Stimulated activated CD4-positive, alpha-beta T cell treated with anti-CD3 and anti-CD28 coated beads, TNF-alpha, amount 100 ng/mL, for 4 hours (primary cell): ENCODE results near the gene NPC1L1.
A peak's percentile ranks its signal among the peaks of the same experiment; 100 is the strongest.
"Not testable (repeated sequence)": the region's sequence is repeated elsewhere in the genome, so short reads cannot be mapped to it uniquely, and the experiment has no call there.

Experiments
- DNase-seq, 3 experiments: peaks; one replicate each; pipeline ENCODE4 v3.0.0-alpha.2; 2020; ENCODE audit warnings: low read depth in 3 of 3

The NPC1L1 gene

DNA sequence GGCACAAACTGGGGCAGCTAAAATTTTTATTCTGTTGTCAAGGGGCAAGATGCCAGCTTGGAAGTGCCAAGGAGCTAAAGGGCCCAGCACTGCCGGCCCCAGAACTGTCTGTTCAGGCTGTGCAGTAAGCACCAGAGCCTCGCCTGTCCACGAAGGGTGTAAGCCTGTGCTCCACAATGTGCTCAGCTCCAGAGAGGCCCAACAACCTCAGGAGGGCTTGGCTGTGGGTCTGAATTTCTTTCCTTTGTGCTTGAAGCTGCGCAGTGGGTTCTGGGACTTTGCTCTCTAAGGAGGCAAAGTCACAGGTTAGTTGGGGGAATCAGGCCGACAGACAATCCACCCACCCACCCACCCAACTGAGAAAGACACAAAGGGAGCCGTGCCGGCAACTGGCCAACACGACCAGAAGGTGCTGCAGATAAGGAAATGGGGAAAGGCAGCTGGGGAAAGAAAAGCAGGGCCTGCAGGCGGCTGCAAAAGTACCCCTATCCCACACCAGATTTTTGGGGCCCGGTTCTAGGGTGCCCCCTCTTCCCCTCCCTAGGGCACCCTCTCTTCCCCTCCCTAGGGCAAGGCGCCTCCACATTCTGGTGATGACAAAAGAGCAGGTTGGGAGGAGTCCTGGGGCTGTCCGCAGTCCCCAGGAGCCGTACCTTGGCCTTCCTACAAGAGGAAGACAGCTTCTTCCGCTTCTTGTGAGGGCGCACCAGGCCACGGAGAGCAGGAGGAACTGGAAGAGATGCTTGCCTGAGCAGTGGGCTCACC is 24.8 kb upstream of the NPC1L1 start:
- DNase-seq = no peak

DNA sequence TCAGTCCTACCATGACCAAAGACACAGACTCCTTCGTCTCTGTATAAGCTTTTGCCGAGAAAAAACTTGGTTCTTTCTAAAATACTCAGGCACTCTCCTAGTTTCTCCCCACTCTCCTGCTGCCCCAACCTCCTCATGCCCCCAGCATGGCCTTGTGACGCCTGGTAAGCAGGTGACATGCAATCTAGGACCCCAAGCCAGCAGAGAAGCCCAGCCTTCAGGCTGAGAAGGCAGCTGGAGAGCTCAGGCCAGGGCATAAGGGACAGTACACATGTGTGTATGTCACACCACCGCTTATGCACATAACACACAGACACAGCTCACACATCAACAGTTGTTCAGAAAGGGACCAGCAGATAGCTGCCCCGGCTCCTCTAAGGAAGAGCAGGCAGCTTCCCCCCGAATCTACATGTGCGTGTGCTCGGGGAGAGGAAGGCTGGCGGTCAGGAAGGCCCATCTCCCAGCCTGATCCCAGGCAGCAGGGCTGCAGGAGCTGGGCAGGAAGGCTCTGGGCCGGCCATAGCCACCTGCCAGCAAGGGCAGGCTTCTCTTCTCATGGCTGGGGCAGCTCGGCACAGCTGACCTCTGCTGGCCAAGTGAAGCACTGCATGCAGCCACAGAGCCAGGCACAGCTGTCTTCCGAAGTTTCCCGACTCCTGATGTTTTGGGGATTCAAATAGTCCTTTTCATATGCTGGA is 24.1 kb upstream of the NPC1L1 start:
- DNase-seq = peak; percentile 32 to 41 (median 38)

DNA sequence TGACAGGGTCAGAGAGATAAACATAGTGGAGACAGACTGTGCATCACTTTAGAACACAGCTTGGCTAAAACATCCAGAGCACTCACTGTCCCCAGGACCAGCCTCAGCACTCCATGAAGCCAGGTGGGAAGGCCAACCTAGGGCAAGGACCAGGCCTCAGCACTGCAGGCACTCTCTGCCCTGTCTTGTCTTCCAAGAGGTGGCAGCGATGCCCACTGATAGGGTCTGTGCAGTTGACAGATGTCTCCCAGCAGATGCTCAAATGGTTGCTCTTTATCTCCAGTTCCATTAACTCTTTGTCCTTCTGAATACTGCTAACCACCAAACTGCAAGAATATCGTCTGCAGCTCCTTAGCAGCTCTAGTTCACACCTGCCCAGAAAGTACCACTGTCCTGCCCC is 23.5 kb upstream of the NPC1L1 start:
- DNase-seq = no peak

DNA sequence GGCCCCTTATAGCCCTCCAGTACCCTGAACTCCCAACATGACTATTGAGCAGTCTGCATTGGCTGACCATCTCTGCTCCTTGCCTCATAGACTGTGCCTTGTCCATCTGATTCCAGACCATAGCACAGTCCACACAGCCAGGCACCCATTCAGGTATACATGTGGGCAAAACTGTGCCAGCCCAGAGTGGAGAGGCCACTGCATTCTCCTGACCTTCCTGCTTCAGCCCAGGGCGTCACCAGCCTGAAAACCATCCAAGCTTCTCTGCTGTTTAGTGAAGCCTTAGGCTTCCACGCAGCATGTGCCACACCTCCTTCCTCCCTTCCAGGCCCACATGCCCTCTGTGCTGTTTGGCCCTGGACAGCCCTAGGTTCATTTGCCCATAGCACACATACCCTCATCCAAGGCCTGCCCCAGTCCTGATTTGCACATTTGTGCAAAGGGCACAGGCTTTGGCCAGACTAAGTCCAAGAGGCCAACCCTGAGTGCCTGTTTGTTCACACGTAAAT is 22.1 kb upstream of the NPC1L1 start:
- no peak for DNase-seq

DNA sequence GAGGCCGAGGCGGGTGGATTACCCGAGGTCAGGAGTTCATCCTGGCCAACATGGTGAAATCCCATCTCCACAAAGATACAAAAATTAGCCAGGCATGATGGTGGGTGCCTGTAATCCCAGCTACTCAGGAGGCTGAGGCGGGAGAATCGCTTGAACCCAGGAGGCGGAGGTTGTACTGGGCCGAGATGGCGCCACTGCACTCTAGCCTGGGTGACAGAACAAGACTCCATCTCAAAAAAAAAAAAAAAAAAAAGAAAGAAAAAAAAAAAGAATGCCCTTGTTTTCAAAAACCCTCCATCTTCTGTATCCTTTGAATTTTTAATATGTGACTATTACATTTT is 21.5 kb upstream of the NPC1L1 start:
- not testable (repeated sequence) for DNase-seq

DNA sequence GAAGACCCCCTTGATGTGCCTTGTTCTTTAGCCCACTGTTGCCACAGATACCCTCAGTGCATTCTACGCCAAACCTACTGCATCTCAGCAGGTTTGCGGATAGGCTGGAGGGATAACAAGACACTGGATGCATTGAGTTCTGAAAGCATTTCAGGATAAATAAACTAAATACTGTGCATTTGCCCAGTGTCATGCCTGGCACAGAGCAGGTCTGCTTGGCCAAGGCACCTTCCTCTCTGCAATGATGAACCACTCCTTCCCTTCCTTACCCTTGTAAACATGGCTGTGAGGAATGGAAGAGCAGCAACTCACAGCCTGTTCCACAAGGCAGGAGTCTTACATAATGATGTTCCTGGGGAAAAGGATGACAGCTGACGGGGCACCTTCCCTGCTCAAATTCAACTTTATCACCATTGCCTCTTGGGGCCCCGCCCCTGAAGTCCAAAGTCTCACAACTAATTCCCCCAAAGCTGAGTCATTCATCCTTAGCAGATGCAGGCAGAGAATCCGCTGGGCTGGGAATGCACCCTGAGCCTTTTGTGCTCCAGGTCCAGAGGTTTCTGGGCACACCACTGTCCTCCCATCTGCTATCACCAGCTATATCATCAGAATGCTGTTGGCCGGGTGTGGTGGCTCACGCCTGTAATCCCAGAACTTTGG is 21.0 kb upstream of the NPC1L1 start:
- DNase-seq = no peak

DNA sequence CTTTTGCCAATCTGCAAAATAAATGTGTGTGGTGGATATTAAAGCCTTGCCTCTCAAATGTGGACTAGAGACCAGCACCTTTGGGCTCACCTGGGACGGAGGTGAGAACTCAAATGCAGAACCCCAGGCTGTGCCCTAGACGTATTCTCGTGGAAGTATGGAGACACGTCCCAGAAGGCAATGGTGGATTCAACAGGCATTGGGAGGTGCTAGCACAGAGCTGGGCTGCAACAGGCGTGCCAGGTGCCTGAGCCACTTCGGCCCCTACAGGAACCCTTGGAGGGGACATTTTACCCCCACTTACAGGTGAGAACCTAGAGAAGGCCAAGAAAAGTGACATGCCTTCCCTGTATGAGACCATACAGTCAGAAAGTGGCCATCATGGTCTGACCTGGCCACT is 20.4 kb upstream of the NPC1L1 start:
- no peak for DNase-seq

DNA sequence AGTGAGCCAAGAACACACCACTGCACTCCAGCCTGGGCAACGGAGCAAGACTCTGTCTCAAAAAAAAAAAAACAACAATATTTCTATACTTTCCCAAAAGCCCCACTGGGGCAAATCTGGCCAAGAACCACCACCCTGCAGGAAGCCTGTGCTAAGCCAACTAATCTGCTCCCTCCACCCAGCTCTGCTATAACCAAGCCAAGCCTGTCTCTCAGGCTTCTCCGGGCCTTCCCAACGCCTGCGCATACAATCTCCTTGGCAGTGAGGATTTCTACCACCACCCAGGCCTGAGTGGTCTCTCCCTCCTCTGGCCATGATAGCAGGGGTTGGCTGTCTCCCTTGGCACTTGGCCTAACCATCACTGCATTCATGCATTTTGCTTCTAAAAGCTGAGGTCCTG is 18.4 kb upstream of the NPC1L1 start:
- DNase-seq = no peak

DNA sequence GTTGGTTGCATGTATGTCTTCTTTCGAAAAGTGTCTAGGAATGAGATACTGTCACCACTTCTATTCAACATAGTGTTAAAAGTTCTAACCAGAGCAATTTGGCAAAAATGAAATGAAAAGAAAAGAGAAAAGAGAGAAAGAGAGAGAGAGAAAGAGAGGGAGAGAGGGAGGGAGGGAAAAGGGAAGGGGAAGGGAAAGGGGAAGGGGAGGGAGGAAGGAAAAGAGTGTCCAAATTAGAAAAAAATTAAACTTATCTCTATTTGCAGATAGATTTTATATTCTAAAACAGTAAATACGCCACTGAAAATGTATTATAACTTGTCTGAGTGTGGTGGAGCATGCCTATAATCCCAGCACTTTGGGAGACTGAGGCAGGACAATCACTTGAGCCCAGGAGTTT is 16.4 kb upstream of the NPC1L1 start:
- DNase-seq = no peak

DNA sequence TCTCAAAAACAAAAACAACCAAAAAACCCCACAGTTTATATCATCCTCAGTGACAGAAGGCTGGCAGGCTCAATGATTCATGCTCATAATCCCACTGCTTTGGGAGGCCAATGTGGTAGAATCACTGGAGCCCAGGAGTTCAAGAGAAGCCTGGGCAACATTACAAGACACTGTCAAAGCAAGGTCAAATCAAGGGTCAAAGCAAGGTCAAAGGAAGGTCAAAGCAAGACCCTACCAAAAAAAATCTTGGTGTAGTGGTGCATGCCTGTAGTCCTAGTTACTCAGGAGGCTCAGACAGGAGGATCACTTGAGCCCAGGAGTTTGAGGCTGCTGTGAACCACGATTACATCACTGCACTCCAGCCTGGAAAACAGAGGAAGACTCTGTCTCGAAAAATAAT is 14.2 kb upstream of the NPC1L1 start:
- no peak for DNase-seq

DNA sequence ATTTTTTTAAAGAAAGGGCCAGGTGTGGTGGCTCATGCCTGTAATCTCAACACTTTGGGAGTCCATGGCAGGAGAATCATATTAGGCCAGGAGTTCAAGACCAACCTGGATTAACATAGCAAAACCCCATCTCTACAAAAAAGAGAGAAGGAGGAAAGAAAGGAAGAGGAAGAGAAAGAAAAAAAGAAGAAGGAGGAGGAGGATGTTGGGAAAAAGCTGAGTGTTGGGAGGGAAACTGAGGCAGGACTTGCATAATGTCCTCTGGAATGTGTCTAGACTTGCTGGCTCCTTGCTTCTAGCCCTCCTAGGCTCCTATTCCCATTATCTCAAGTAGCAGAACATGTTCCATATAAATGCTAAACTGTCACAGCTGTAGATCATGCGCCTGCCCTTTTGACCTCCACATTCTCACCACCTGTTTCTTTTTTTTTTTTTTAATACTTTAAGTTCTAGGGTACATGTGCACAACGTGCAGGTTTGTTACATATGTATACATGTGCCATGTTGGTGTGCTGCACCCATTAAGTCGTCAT is 11.4 kb upstream of the NPC1L1 start:
- not testable (repeated sequence) for DNase-seq

DNA sequence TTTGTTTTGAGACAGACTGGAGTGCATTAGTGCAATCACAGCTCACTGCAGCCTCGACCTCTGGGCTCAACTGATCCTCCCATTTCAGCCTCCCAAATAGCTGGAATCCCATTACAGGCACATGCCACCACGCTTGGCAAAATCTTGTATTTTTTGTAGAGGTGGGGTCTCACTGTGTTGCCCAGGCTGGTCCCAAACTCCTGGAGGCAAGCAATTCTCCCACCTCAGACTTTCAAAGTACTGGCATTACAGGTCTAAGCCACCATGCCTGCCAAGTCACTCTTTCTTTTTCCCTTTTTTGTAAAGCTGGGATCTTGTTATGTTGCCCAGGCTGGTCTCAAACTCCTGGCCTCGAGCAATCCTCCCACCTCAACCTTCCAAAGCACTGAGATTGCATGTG is 8.3 kb upstream of the NPC1L1 start:
- no peak for DNase-seq

DNA sequence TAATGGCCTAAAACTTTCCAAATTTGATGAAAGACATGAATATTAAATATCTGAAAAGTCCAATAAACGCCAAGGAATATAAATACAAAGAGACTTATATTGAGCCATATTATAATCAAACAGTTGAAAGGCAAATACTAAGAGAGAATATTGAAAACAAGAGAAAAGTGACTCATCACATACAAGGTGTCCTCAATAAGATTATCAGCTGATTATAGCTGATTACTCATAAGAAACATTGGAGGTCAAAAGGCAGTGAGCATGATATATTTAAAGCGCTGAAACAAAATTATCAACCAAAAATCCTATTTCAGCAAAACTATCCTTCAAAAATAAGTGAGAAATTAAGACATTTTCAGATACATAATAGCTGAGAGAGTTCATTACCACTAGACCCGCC is 7.8 kb upstream of the NPC1L1 start:
- DNase-seq = no peak

DNA sequence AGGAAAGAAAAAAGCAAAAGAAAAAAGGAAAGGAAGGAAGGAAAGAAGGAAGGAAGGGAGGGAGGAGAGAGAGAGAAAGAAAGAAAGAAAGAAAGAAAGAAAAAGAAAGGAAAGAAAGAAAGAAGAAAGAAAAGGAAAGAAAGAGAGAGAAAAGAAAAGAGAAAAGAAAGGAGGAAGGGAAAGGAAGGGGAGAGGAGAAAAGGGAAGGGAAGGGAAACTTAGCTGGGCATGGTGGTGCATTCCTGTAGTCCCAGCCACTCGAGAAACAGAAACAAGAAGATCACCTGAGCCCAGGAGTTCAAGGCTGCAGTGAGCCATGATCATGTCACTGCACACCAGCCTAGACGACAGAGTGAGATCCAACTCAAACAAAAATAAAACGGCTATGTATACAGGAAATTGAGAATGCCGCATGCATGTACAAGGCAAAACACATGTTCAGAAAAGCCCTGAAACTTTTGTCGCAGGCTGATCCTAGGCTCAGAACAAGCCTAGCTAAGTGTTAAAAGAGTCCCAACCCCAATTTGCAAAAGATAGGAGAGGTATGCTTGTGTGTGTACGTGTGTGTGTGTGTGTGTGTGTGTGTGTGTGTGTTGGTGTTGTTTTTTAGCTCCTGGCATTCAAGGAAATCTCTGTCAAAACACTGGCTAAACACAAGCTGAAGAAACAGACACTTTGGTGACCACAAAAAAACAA is 6.6 kb upstream of the NPC1L1 start:
- no peak for DNase-seq

DNA sequence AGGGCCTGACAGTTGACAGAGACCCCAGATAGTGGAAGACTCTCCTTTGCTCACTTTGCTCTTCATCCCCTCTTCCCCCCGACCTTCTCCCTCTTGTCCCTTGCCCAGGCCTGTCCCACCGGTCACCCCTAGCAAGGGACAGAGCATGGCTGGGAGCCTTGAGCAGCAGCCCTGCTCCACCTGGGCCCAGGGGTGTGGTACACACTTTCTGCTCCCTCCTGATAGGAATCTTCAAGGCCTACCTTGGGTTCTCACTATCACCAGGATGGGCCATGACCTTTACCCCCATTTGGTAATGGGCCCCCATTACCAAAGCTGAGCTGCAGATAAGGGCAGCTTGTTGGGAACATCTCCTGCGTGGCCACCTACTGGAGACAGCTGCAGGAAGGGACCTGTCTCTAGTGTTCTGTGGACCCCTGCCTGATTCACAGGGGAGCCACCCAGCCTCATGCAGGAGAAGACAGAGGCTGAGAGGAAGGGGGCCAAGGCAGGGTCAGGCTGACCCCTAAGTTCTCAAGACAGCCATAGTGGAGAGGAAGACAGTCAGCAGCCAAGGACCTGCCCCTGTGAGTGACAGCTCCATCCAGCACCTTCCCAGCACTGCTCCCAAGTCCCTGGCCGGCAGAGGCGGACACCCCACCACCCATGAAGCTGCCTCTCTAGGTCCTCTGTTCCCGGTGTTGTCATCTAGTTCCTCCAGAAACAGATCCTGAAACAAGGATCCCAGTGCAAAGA is 913 bp upstream of the NPC1L1 start:
- no peak for DNase-seq

DNA sequence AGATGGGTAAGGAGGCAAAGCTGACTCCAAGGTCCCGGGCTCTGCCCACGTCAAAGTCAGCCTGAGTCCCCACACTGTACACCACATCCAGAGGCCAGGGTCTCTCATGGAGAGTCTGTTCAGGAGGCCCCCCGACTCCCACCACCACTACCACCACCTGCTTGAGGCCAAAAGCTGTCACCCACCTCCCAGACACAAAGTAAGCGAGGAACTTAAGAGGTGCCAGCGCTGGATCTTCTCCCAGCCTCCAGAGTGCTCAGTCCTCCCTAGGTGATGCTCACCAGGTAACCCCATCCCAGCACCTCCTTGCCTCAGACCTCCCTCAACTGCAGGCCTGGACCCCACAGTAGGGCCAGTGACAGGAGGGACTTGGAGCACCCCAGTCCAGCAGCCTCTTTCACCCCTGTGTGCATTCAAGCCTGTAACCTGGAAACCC is 520 bp downstream of the NPC1L1 start:
- no peak for DNase-seq

DNA sequence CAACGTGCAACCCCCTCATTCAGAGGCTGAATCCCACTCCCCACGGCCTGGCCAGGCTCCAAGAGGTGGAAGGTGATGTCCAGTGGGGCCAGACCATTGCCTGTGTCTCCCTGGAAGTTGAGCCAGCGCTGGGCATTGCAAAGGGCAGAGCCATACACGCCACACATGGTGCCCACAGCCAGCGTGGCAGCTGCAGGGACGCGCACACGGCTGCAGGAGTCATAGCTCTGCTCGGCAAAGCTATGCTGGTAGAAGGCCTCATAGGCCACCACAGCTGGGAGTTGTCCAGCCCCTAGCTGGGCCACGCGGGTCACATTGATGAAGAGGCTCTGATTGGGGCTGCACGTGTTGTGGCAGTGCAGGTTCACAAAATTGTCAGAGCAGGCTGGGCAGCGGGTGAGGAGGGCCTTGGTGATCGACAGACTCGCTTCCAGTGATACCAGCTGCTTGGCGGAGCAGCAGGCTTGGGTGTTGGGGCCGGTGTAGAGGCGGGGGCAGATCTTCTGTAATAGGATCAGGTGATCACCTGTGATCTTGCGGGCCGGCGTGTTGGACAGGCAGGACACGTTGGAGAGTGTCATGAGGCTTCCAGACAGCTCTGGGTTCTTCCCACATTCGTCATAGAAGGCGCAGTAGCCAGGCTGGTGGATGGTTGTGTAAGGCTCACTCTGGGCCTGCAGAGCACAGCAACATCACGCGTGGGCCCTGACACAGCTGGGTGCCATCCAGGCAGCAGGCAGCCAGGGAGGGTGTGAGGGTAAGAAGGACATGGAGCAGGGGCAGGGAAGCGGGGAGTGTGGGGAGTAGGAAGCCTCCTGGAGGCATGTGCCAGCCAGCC is 1.2 kb downstream of the NPC1L1 start:
- no peak for DNase-seq

DNA sequence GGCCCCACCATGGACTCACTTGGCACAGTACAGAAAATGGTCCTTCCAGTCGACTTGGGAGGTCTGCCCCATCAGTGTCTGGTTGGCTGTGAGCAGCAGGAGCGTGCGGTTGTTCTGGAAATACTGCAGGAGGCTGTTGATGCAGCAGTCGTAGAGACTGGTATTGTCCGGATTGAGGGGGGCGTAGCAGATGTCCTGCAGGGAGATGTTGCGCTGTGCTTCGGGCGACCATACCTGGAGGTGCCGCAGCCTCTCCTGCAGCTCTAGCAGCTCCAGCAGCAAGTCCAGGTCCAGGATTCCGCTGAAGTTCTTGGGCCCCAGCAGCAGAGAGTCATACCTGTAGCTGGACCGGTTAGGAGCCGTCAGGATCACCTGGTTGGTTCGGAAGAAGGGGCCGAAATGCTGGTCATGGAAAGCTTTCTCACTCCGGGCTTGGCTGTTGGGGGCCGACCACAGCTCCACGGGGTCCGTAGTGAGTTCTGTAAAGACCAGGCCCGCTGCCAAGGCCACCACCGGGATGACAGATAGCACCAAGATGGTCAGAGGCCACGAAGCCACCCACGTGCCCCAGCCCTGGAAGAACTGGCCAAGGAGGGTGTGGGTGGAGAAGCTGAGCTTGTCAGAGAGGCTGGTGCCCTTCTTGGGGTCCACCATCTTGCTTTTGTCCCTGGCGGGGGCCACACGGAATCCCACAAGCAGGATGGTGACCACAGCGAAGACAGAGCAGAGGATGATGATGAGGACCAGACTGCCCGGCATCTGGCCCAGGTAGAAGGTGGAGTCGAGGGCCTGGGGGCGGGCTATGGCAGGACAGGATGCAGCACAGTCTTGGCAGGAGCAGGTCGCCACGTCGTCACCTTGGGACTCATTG is 2.1 kb downstream of the NPC1L1 start:
- DNase-seq = no peak

DNA sequence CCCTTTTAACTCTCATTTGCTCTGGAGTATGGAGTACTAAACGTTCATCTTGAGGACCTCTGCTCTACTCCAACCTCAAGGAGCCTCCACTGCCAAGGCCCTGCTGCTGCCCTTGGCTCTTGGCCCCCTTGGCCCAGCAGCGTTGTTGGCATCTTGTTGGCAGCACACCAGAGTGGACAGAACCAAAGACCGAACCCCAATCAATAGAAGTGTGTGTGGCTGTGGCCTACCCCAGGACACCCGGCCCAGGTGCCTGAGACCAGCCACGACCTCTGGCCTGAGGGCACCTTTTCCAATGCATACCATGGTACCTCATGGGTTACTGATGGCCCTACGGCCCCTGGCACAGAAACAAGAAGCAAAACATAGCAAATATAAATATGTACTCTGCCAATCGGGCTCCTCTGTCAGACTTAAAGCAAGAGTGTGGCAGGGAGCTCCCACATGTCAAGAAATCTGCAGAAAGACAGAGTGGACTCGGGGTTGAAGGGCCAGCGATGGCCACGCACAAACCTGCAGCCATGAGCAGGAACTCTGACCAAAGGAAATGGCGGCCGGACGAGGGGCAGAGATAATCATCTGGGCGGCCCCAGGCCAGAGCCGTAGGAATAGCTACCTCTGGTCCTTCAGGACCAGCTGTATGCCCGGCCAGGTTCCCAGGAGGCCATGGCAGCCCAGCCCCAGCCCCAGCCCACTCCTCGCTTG is 2.9 kb downstream of the NPC1L1 start:
- no peak for DNase-seq
